NB4 (cell line): ENCODE results near the gene ACTN1.

Experiments used
- MYC ChIP-seq: IDR thresholded peaks from 2 replicates; pipeline ENCODE4 v1.6.1; 2011; ENCODE audit warnings: low read depth, low read length
- POLR2A ChIP-seq: IDR thresholded peaks from 2 replicates; pipeline ENCODE4 v1.6.1; 2011; ENCODE audit warnings: mild to moderate bottlenecking; ENCODE audit not compliant: insufficient read length; ENCODE audit errors: extremely low read depth
- TF ChIP-seq, protein P1 (sequence below): IDR thresholded peaks from one replicate; pipeline ENCODE4 v1.5.1; 2012; ENCODE audit warnings: low read depth, low read length
- TF ChIP-seq, protein P2 (sequence below): IDR thresholded peaks from 2 replicates; pipeline ENCODE4 v1.6.1; 2011; ENCODE audit warnings: low read depth, low read length

DNA sequence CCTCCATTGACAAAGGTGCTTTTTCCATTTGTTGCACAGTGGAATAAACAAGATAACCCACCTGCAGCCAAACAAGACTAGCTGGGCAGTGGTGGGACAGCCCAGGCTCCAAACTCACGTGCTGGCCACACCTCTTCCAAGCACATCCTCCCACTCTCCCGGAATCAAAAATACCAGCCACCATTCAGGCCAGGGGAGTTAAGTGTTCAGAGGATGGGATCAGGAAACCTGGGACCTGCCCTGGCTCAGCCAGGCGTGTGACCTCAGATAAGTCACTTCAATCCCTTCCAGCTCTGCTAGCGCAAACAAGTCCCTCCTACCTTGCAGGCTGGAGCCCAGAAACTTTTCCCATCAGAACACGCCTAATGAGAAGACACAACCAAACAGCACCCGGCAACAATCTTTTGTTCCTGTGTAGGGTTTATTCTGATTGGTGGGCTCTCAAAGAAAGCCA is 43.3 kb downstream of the ACTN1 start:
- TF ChIP-seq, protein P1, sequence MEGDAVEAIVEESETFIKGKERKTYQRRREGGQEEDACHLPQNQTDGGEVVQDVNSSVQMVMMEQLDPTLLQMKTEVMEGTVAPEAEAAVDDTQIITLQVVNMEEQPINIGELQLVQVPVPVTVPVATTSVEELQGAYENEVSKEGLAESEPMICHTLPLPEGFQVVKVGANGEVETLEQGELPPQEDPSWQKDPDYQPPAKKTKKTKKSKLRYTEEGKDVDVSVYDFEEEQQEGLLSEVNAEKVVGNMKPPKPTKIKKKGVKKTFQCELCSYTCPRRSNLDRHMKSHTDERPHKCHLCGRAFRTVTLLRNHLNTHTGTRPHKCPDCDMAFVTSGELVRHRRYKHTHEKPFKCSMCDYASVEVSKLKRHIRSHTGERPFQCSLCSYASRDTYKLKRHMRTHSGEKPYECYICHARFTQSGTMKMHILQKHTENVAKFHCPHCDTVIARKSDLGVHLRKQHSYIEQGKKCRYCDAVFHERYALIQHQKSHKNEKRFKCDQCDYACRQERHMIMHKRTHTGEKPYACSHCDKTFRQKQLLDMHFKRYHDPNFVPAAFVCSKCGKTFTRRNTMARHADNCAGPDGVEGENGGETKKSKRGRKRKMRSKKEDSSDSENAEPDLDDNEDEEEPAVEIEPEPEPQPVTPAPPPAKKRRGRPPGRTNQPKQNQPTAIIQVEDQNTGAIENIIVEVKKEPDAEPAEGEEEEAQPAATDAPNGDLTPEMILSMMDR, result no peak
- TF ChIP-seq POLR2A, result no peak
- TF ChIP-seq, protein P2, sequence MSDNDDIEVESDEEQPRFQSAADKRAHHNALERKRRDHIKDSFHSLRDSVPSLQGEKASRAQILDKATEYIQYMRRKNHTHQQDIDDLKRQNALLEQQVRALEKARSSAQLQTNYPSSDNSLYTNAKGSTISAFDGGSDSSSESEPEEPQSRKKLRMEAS, result no peak
- no peak for TF ChIP-seq MYC
